CD4-positive, alpha-beta T cell treated with Interleukin-6 for 4 hours (primary cell): ENCODE measurements around the gene FRG2B.
"Not testable (repeated sequence)": the region's sequence is repeated elsewhere in the genome, so short reads cannot be mapped to it uniquely, and the experiment has no call there.

Source experiments
- DNase-seq: peaks from one replicate; pipeline ENCODE4 v3.0.0-alpha.2; 2020; ENCODE audit warnings: mixed read lengths

Gene FRG2B

DNA sequence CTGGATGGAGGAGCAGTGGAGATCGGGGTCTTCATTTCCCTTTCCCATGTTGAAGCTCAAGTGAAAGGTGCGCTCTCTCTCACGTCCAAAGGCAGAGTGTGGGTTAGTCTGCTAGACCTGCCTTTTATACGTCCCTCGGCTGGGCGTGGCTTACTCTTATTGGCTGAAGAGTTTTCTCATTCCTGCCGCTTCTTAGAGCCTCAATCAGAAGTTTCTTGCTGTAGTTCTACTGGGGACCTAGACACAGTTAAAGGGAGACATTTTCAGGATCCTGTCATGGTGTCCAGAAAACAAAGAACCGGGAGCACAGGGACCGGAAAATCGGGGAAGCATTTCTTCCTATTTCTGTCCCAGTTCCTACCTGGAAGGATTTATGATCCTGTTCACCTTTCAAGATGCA, at the start of gene FRG2B:
Gene FRG2B, minus strand, starts transcription at position 101 of the 400 bp plus-strand sequence. Its CDS starts 53 bp downstream, at position 48.
- DNase-seq, result not testable (repeated sequence)

DNA sequence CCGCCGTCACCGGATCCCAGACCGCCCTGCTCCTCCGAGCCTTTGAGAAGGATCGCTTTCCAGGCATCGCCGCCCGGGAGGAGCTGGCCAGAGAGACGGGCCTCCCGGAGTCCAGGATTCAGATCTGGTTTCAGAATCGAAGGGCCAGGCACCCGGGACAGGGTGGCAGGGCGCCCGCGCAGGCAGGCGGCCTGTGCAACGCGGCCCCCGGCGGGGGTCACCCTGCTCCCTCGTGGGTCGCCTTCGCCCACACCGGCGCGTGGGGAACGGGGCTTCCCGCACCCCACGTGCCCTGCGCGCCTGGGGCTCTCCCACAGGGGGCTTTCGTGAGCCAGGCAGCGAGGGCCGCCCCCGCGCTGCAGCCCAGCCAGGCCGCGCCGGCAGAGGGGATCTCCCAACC, 40.9 kb upstream of the FRG2B start:
- not testable (repeated sequence) for DNase-seq

DNA sequence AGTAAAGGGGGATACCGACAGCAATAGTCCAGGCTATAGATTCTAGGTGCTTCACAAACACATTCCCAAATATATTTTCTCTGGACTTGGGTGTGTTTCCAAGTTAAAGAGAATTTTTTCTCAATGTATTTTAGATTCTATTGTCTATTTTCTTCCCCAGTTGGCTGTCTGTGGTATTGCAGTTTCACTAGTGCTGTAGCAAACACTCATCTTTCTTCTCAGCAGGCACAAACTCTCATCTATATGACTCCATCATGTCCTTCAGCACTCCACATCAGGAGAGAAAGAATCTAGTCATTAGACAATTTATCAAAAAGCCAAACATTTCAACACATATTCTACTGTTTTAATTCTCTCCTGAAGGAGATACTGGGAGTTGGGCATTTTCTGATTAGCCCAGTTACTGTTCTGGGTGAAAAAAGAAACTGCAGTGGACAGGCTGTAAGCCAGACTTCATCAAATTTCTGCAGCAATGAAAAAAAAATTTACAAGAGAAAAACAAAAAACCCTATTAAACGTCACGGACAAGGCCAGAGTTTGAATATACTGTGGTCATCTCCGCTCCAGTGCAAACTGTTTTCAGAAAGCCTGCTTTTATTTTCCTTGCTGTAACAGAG, 37.1 kb upstream of the FRG2B start:
- DNase-seq, result not testable (repeated sequence)

DNA sequence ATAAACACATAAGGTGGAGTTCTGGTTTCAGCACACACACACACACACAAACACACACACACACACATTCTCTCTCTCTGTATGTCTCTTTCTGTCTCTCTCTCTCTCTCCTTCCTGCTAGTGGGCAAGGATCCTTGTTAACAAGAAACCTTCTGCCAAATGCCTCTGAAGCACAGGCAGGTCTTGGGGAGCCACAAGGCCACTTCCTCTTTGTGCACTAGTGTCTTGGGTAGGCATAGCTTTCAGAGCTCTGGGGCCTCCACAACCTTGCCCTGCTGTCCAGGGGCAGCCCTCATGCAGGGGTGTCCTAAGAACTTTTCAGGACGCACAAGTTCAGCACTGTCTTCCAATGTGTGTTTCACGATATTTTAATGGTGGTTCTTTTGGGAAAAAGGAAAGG, 34.5 kb upstream of the FRG2B start:
- DNase-seq, result not testable (repeated sequence)

DNA sequence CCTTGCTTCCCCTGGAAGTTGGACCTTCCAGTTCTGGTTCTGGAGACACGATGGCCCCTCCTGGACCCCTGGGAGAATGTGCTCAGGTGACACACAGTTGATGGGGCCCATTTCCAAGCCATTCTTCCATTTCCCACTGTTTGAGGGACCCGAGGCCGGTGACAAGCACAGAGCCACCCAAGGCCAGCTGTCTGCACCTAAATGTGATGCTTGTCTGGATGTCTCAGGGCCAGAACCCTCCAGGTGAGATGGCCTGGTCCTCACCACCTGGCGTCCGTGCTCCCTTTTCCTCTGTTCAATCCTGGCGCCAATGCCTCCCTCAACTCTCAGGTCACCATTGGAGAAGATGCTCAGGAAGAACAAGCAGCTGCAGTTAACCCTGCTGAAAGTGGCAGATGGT, 33.9 kb upstream of the FRG2B start:
- not testable (repeated sequence) for DNase-seq

DNA sequence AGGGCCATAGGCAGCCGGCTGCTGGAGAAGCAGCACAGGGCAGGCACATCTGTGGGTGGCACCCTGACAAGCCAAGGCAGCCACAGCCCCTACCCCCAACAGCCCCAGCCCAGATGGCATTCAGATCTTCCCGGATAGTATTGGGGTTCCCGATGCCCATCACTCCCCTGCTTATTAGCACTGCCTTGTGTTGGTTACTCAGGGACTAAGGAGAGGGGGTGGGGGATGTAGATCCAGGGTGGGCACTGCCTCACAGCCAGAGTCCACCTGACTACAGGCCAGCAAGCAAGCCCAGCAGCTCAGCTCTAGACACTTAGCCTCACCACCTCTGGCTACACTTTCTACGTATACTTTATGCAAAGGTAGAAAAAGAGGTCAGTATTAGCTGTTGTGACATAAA, 30.7 kb upstream of the FRG2B start:
- DNase-seq, result not testable (repeated sequence)

DNA sequence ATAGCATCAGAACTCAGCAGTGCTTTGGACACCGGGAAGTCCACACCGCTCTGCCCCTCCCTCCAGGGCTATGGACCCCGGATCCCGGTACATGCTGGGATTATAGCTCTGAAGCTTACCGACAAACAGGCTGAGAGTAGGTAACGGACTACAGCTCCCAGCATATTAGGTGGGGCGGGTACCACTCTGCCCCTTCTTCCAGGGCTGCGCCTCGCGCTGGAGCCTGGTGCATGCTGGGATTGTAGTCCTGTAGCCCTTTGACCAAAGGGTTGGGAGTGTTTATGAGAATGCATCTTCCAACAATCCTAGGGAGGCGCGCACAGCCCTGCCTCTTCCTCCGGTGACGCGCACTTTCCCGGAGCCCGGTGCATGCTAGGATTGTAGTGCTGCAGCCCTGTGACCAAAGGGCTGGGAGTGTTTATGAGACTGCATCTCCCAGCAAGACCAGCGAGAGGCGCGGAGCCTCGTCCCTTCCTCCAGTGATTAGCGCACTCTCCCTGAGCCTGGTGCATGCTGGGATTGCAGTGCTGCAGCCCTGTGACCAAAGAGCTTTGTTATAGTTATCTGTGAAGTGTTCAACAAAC, 22.4 kb upstream of the FRG2B start:
- not testable (repeated sequence) for DNase-seq

DNA sequence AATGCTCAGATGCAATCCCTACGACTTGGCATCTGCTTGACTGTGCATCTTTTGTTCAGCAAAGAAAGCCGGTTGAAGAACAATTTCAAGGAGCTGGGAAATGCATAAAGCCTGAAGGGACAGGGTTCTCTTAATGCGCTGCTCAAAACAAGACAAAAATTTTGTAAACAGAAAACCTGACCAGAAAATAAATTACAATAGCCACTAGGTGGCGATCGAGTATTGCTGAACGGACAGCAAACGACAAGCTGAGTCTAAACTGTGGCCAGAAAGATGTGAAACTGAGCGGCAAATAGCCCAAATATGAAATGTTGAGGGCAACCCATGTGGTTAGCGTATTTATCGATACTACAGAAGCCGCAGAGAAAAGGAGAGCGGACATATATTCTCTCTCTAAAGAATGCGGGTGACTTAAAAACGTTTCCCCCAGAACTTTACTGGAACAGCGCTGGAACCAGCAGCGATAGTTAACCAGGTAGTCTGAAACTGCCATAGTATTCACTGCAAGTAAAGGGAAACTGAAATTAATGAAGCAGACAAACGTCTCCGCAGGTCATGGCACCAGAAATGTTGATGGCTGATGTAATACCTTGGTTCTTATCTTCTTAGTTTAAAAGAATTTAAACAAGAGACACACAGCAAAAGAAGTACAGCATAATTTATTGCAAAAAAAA, 20.6 kb upstream of the FRG2B start:
- not testable (repeated sequence) for DNase-seq

DNA sequence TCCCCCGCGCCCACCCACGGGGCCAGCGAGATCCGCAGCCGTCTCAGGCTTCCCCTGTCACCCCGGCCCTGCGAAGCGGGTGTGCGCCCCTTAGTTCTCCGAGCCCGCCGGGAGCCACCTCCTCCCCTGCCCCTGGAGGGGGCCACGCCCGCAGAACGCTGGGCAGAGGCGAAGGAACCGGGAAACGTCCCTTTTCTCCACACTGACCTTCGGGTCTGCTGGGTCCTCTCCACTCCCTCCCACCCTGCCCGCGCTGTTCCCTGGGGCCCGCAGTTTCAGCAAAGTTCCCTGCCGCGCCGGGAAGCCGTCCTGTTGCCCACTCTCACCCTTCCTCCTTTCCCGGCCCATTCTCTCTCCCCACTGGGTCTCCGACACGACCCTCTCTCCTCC, 11.2 kb upstream of the FRG2B start:
- DNase-seq, result not testable (repeated sequence)

DNA sequence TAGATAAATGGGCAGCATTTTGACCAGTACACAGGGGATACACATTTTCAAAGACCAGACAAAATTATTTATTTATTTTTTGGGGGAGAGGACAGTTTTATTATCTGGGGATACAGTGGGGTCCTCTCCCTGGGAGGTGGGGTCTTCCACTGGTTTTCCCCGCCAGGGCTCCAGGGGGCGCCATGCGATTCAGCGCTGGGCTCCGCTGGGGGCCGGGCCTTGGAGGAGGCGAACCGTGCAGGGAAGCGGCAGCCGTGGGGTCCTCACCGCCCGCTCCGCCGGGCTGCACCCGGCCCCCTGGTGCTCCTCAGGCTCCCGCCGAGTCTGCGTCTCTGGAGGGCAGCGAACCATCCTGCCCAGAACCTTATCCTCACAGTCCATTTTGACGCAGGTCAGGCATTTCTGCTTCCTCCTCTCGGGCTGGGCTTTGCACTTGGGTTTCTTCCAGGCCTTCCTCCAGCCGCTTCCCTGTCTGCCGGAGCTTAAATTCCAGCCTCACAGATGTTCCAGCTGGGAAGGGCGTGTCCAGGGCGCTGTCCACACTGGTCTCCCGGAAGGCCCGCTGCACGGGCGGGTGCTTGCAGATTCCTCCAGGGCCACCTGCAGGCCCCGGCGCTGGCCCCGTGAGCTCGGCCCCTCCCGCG, 10.7 kb upstream of the FRG2B start:
- not testable (repeated sequence) for DNase-seq

DNA sequence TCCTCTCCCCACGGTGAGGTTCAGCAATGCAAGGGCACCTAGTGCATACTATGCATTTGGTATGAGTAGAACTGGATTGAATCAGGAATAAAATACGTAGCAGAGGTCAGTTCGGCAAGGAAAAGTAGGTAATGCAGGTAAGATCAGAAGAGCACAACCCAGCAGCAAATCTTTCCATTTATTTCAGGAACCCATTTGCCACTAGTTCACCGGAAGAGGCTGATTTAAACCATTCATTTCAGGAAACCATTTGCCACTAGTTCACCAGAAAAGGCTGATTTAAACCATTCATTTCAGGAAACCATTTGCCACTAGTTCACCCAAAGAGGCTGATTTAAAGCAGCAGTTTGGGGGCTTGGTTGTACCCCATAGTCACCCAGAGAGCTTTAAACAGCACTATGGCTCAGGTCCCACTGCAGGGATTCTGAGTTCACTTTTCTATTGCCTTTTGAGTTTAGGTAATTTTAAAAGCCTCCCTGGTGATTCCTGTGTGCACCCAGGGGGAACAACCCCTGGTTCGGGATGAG, 4.2 kb upstream of the FRG2B start:
- not testable (repeated sequence) for DNase-seq

DNA sequence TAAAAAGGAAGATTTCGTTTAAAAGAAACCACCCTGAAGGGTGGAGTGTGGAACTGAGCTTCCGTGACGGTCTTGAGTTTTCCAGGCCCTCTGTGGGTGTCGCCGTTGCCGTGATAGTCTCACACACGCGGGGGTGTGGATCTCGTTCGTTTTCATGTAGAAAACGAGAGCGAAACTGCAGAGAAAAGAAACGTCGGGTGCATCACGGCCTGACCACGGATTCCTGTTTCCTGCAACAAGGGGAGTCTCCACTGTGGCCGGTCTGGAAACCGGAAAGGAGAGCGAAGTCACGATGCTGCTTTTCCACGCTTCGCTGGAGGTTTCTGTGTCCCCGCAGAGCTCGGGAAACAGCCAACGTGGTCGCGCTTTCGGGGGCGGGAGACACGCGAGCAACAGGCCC, 4.1 kb downstream of the FRG2B start:
- DNase-seq, result not testable (repeated sequence)

DNA sequence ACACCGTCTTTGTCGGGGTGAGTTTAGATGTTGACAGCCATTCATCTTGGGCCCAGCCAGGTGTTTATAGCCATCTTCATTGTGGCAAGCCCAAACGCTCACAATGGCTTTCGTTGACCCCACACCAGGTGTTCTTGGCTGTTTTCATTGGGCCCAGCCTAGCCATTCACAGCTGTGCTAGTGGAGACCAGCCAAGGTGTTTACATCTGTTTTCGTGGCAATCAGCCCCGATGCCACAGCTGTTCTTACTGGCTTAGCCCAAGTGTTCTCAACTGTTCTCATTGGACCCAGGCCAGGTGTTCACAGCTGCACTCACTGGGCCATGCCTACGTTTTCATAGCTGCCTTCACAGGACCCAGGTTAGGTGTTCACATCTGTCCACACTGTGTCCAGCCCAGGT, 7.7 kb downstream of the FRG2B start:
- DNase-seq, result no peak

DNA sequence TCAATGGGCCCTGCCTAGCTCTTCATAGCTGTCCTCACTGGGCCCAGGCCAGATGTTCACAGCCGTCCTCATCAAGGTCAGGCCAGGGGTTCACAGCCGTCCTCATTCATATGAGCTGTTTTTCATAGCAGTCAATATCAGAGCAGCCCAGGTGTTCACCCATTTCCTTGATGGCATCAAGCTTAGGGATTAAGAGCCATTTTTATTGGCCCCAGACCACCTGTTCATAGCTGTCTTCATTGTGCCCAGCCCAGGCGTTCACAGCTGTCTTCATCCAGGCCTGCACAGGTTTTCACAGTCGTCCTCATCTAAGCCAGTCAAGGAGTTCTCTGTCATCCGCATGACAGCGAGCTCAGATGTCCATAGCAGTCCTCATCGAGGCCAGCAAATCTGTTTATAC, 9.4 kb downstream of the FRG2B start:
- no peak for DNase-seq

DNA sequence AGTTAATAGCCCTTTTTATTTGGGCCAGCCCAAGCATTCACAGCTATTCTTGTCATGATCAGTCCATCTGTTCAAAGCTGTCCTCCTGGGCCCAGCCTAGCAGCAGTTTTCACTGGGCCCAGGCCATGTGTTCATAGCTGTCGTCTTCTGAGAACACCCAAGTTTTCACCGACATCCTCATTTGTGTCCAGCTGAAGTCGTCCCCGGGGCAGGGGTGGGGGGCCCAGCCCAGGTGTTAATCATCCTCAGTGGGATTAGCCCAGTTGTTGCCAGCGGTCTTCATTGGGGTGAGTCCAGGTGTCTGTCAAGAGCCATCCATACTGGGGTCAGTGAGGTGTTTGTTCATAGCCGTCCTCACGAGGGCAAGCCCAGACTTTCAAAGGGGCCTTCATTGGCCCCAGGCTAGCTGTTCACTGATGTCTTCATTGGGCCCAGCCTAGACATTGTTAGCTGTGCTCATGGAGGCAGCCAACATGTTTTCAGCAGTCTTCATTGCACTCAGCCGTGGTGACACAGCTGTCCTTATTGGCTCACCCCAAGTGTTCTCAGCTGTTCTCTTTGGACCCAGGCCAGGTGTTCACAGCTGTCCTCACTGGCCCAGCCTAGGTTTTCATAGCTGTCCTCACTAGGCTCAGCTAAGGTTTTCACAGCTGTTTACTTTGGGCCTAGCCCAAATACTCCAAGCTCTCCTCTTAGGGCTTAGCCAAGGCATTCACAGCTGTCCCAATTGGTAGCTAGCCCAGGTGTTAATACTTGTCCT, 10.0 kb downstream of the FRG2B start:
- no peak for DNase-seq

DNA sequence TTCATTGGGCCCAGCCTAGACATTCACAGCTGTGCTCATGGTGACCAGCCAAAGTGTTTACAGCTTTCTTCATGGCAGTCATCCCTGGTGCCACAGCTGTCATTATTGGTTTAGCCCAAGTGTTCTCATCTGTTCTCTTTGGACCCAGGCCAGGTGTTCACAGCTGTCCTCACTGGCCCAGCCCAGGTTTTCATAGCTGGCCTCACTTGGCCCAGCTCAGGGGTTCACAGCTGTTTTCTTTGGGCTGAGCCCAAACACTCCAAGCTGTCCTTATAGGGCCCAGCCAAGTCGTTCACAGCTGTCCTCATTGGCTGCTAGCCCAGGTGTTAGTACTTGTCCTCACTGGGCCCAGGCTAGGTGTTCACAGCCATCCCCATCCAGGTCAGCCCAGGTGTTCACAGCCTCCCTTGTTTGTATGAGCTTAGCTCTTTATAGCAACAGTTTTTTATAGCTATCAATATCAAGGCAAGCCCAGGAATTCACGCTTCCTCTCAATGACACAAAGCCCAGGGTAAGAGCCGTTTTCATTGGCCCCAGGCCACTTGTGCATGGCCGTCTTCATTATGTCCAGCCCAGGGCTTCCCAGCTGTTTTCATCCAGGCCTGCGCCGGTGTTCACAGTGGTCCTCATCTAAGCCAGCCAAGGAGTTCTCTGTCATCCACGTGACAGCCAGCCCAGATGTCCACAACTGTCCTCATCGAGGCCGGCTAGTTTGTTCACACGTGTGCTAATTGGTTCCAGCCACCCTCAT, 11.6 kb downstream of the FRG2B start:
- DNase-seq, result no peak

DNA sequence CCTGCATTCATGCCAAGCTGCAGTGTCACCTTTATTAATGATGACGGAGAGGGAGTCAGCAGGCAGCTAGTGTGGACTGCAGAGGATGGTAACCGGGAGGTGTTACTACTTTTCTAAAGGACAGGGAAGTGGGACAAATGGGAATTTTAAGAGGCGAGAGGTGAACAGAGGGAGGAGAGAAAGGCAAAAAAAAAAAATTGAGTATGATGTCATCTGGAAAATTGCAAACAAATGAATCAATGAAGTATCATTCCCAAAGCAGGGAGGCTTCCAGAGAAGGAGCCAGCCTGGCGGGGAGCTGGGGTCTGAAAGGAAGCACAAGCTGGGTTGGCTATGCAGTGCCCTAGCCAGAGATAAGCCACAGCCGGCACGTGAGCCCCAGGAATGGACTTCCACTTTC, 12.9 kb downstream of the FRG2B start:
- no peak for DNase-seq

DNA sequence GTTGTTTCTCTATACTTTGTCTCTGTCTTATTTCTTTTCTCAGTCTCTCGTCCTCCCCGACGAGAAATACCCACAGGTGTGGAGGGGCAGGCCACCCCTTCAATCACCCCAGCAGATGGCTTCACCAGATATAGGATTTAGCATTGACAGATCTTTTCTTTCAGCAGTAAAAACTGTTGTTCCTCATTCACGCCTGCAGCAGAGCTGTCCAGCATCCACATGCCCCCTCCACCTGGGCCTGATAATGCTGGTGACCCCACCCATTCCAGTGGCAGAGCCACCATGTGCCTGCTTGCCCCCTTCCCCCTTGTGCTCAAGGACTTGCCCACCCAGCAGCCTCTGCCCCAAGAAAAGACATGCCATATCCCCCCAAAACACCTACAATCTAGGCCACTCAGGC, 15.5 kb downstream of the FRG2B start:
- no peak for DNase-seq

DNA sequence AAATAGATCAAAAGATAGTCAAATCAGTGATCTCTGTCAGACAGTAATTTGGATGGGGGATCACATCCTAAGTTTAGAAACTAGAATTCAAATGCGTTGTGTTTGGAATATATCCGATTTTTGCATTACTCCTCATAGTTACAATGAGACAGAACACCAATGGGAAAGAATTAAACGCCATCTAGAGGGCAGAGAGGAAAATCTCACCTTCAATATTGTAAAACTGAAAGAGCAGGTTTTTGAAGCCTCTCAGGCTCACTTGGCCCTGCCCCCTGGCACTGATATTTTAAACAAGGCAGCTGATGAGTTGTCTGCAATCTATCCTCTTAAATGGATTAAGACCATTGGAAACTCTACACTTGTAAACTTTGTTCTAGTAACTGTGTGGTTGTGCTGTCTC, 17.7 kb downstream of the FRG2B start:
- no peak for DNase-seq

DNA sequence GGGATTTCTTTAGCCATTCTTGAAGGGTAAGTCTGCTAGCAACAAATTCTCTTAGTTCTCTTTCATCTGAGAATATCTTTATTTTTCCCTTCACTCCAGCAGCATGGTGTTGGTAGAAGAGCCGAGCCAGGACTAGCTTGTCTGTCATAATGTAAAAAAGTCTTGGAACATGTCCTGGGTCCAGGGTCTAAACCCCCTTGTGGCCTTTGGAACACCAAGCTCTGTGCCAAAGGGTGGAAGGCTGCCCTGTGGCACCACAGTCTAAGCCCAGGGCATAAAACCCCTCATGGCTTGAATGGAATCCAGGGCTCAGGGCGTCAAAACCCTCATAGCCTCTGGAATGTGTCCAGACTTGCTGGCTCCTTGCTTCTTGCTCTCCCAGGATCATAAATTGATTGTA, 23.2 kb downstream of the FRG2B start:
- not testable (repeated sequence) for DNase-seq

DNA sequence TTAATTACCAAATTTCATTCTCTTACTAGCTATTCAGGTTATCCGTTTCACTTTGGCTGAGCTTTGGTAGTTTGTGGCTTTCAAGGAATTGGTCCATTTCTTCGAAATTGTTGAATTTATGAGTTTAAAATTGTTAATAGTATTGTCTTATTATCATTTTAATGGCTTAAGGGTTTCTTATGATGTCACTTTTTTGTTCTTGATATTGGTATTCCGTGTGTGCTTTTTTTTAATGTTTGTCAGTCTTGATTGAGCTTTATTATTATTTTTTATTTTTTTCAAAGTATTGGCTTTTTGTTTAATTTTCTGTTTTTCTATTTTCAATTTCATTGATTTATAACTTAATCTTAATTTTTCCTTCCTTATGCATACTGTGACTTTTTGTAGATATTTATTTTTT, 25.9 kb downstream of the FRG2B start:
- DNase-seq, result no peak

DNA sequence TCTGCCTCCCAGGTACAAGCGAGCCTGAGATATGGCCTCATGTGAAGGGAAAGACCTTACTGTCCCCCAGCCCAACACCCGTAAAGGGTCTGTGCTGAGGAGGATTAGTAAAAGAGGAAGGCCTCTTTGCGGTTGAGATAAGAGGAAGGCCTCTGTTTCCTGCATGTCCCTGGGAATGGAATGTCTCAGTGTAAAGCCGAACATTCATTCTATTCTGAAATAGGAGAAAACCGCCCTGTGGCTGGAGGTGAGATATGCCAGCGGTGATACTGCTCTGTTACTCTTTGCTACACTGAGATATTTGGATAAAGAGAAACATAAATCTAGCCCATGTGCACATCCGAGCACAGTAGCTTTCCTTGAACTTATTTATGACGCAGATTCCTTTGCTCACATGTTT, 26.7 kb downstream of the FRG2B start:
- not testable (repeated sequence) for DNase-seq
